Endothelial cell of umbilical vein (primary cell): Measurements from ENCODE around the gene MFSD6L. TPM values are rescaled to one million over a fixed set of nuclear protein-coding genes. Genes with fewer than 3 reads are reported as not detected.
"Not testable (repeated sequence)": the region's sequence is repeated elsewhere in the genome, so short reads cannot be mapped to it uniquely, and the experiment has no call there.

Experiments used
- BruUV-seq: library from RNA; stranded (reverse); fragments of 400-500 nt; replicated peaks from 2 replicates; lab custom pipeline; 2021; lab: Mats Ljungman, UMichigan
- CTCF ChIA-PET: fragments of 300-600, 350-600 bp; sonication (Branson Sonifier 250); formaldehyde crosslinking; loops from one replicate; lab custom pipeline; 2021; ENCODE audit warnings: antibody characterized with exemption, inconsistent platforms; lab: Charles Lee
- POLR2A ChIA-PET: fragments of 300-600, 350-600 bp; sonication (Branson Sonifier 250); formaldehyde crosslinking; loops from one replicate; lab custom pipeline; 2021; ENCODE audit warnings: antibody characterized with exemption, inconsistent platforms; lab: Charles Lee
- DNase-seq: peaks from one replicate; pipeline ENCODE4 v3.0.0-alpha.2; 2011; ENCODE audit warnings: low read depth, low spot score
- FAIRE-seq: peaks from 2 replicates; lab custom pipeline; 2011; peaks lifted over from hg19 to GRCh38; lab: Jason Lieb, UNC
- H2AFZ ChIP-seq: 2 replicates; pipeline ENCODE4 v1.6.0; 2012; ENCODE audit warnings: low read depth, low read length, control low read depth, inconsistent platforms
- H3K27ac ChIP-seq: 2 replicates; pipeline ENCODE4 v1.5.1; 2011; ENCODE audit warnings: low read depth, mild to moderate bottlenecking, control low read depth, low read length, moderate library complexity; ENCODE audit not compliant: insufficient read depth
- H3K27me3 ChIP-seq, 2 experiments: 2 replicates each; pipeline versions ENCODE4 v1.6.0 to v1.6.1; 2011; ENCODE audit warnings: low read length in 2 of 2, mixed read lengths in 1 of 2; ENCODE audit not compliant: control insufficient read depth in 2 of 2, insufficient read depth in 2 of 2
- H3K36me3 ChIP-seq, 2 experiments: 2 replicates in 1 of 2; 3 replicates in 1 of 2; pipeline ENCODE4 v1.5.1; 2011; ENCODE audit warnings: low read length in 2 of 2, mild to moderate bottlenecking in 1 of 2, moderate library complexity in 1 of 2; ENCODE audit not compliant: control insufficient read depth in 2 of 2, insufficient read depth in 2 of 2; ENCODE audit errors: extremely low read depth in 1 of 2
- H3K4me1 ChIP-seq: 3 replicates; pipeline ENCODE4 v1.5.1; 2011; ENCODE audit warnings: mild to moderate bottlenecking, low read length; ENCODE audit not compliant: control insufficient read depth, insufficient read depth; ENCODE audit errors: extremely low read depth
- H3K4me2 ChIP-seq: 2 replicates; pipeline ENCODE4 v1.6.1; 2011; ENCODE audit warnings: low read length, control low read depth, mixed read lengths; ENCODE audit not compliant: insufficient read depth
- H3K4me3 ChIP-seq, 3 experiments: fragments of 200-600 bp in 1 of 3; sonication (generic), shearing (Covaris generic) in 1 of 3; replicated peaks in 1 of 3; 2 replicates each; pipeline ENCODE4 v1.5.1; 2011 to 2016; ENCODE audit warnings: control low read depth in 3 of 3, low read length in 3 of 3, mild to moderate bottlenecking in 2 of 3, inconsistent platforms in 1 of 3, low read depth in 1 of 3, moderate library complexity in 1 of 3; ENCODE audit not compliant: insufficient read depth in 1 of 3
- H3K79me2 ChIP-seq: 2 replicates; pipeline ENCODE4 v1.6.0; 2012; ENCODE audit warnings: low read length, inconsistent platforms; ENCODE audit not compliant: control insufficient read depth, insufficient read depth
- H3K9ac ChIP-seq: replicated peaks from 2 replicates; pipeline ENCODE3; 2011; ENCODE audit warnings: low read length, control low read depth; ENCODE audit not compliant: insufficient read depth; ENCODE audit errors: extremely low read depth
- H3K9me1 ChIP-seq: replicated peaks from 3 replicates; pipeline ENCODE4 v1.6.0; 2011; ENCODE audit warnings: mild to moderate bottlenecking, low read length; ENCODE audit not compliant: control insufficient read depth, insufficient read depth; ENCODE audit errors: extremely low read depth
- H3K9me3 ChIP-seq: replicated peaks from 2 replicates; pipeline ENCODE4 v1.5.1; 2012; ENCODE audit warnings: low read length, inconsistent platforms; ENCODE audit not compliant: control insufficient read depth, insufficient read depth
- H4K20me1 ChIP-seq: replicated peaks from 2 replicates; pipeline ENCODE3; 2011; ENCODE audit warnings: mild to moderate bottlenecking, low read length; ENCODE audit not compliant: control insufficient read depth, insufficient read depth; ENCODE audit errors: extremely low read depth
- EZH2 ChIP-seq: IDR thresholded peaks from 2 replicates; pipeline ENCODE4 v1.6.1; 2012; ENCODE audit warnings: borderline replicate concordance, low read depth, mild to moderate bottlenecking, moderate library complexity, low read length, inconsistent platforms; ENCODE audit not compliant: severe bottlenecking
- FOS ChIP-seq: IDR thresholded peaks from 2 replicates; pipeline ENCODE4 v1.6.1; 2011; ENCODE audit warnings: mild to moderate bottlenecking, low read length, moderate library complexity, borderline replicate concordance; ENCODE audit not compliant: insufficient read depth
- JUN ChIP-seq: IDR thresholded peaks from 2 replicates; pipeline ENCODE4 v1.6.1; 2011; ENCODE audit warnings: borderline replicate concordance, low read depth; ENCODE audit not compliant: insufficient read length, insufficient read depth
- MYC ChIP-seq: IDR thresholded peaks from one replicate; pipeline ENCODE4 v1.6.1; 2011; ENCODE audit warnings: mild to moderate bottlenecking, low read depth, low read length
- POLR2A ChIP-seq: IDR thresholded peaks from 2 replicates; pipeline ENCODE4 v1.6.1; 2012; ENCODE audit warnings: low read depth, mild to moderate bottlenecking, control low read depth, low read length
- dilution Hi-C: fragments of 300-500 bp; cut with MboI; formaldehyde crosslinking; loops from one replicate; pipeline ENCODE4 v1.15.0; 2019; ENCODE audit warnings: low sequenced_read_pairs; ENCODE audit not compliant: extremely low pct_ligation_motif_present
- intact Hi-C: fragments of 100-400 bp; cut with micrococcal nuclease; formaldehyde crosslinking; loops from one replicate; pipeline ENCODE4 v1.10.0; 2022
- polyA plus RNA-seq, 4 experiments: library from polyadenylated mRNA; depleted of rRNA in 3 of 4; stranded (reverse) in 3 of 4; unstranded in 1 of 4; fragments of >200 nt; gene quantifications; 2 replicates each; pipeline versions ENCODE4 v1.2.1 to v1.2.3, GENCODE V29; 2011 to 2012; ENCODE audit warnings: missing spikeins in 1 of 4
- total RNA-seq: library from RNA; stranded (reverse); gene quantifications from 2 replicates; pipeline ENCODE4 v1.2.3, GENCODE V29; 2021
- TF ChIP-seq, protein P1 (sequence below), 2 donors: IDR thresholded peaks; 1 replicate in 1 of 2; 2 replicates in 1 of 2; pipeline ENCODE4 v1.5.1; 2011; ENCODE audit warnings: low read length in 2 of 2, mild to moderate bottlenecking in 2 of 2, moderate library complexity in 2 of 2, control low read depth in 1 of 2, inconsistent platforms in 1 of 2, low read depth in 1 of 2; ENCODE audit not compliant: insufficient read depth in 1 of 2; ENCODE audit errors: extremely low read depth in 1 of 2
- TF ChIP-seq, protein P2 (sequence below): IDR thresholded peaks from 2 replicates; pipeline ENCODE4 v1.6.1; 2011; ENCODE audit not compliant: insufficient read depth, insufficient read length

Gene MFSD6L
- total and polyA plus RNA-seq, 2 donors (not counting 3 experiments of a cell fraction or from before 2014, with no cell fraction given) = not detected

GRCh38 chr17:8806253-8806925, 7.2 kb upstream of the MFSD6L start:
- intact Hi-C loops (no loop called here), dilution Hi-C loops (no loop called here)
- ChIA-PET POLR2A (no interaction called here), CTCF (interaction anchor here (0.8 kb wide), 1 partner anchor 21 kb away, joined by 3 read pairs; no protein-coding TSS in a partner anchor)
- H3K9ac ChIP-seq = no peak overlapping the region
- no peaks in the 10 kb centered on the region for H4K20me1 ChIP-seq
- DNase-seq = no peak
- H3K27ac ChIP-seq = no peak overlapping the region
- H3K9me3 ChIP-seq = no peaks in the 10 kb centered on the region
- H3K27me3 ChIP-seq = no peaks in the 10 kb centered on the region
- H3K79me2 ChIP-seq = no peaks in the 10 kb centered on the region
- H3K4me2 ChIP-seq = no peak overlapping the region
- TF ChIP-seq MYC (no peak), EZH2 (no peak), JUN (no peak), POLR2A (no peak), FOS (no peak)
- TF ChIP-seq, protein P1, sequence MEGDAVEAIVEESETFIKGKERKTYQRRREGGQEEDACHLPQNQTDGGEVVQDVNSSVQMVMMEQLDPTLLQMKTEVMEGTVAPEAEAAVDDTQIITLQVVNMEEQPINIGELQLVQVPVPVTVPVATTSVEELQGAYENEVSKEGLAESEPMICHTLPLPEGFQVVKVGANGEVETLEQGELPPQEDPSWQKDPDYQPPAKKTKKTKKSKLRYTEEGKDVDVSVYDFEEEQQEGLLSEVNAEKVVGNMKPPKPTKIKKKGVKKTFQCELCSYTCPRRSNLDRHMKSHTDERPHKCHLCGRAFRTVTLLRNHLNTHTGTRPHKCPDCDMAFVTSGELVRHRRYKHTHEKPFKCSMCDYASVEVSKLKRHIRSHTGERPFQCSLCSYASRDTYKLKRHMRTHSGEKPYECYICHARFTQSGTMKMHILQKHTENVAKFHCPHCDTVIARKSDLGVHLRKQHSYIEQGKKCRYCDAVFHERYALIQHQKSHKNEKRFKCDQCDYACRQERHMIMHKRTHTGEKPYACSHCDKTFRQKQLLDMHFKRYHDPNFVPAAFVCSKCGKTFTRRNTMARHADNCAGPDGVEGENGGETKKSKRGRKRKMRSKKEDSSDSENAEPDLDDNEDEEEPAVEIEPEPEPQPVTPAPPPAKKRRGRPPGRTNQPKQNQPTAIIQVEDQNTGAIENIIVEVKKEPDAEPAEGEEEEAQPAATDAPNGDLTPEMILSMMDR (IDR thresholded peaks at IDR 0.05; ENCODE audit: extremely low read depth in 1 of 2, insufficient read depth in 1 of 2, low read depth in 1 of 2, low read length in 2 of 2) = no peak
- TF ChIP-seq, protein P2, sequence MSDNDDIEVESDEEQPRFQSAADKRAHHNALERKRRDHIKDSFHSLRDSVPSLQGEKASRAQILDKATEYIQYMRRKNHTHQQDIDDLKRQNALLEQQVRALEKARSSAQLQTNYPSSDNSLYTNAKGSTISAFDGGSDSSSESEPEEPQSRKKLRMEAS = no peak
- no peak overlapping the region for H2AFZ ChIP-seq
- no peak overlapping the region for H3K4me3 ChIP-seq
- BruUV-seq = no TSS peak
- no peaks in the 10 kb centered on the region for H3K9me1 ChIP-seq
- FAIRE-seq = no peak
- H3K36me3 ChIP-seq = no peaks in the 10 kb centered on the region
- no peaks in the 10 kb centered on the region for H3K4me1 ChIP-seq

DNA sequence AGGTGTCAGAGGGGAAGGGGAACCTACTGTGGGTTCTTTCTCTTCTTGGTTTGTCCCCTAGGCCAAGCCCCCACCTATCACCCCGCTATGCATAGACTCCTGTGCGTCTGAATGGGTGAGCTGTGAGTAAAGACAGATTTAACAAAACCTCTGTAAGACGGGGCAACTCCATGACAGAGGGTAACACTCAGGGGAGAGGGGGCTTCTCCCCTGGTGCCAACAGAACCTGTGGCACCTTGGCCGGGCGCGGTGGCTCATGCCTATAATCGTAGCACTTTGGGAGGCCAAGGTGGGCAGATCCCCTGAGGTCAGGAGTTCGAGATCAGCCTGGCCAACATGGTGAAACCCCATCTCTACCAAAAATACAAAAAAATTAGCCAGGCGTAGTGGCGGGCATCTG, 6.2 kb upstream of the MFSD6L start:
- H3K27ac ChIP-seq, H3K4me2 ChIP-seq, DNase-seq, H3K9me3 ChIP-seq, BruUV-seq, H3K4me1 ChIP-seq, intact Hi-C loops, FAIRE-seq, H3K36me3 ChIP-seq, dilution Hi-C loops, H3K4me3 ChIP-seq, H4K20me1 ChIP-seq, POLR2A ChIA-PET, H3K79me2 ChIP-seq, CTCF ChIA-PET, H3K9ac ChIP-seq, H3K9me1 ChIP-seq, H3K27me3 ChIP-seq, H2AFZ ChIP-seq: not testable (repeated sequence)
